Adipocyte (in vitro differentiated cells): ENCODE data around the gene SLC24A3.

Experiments used
- DNase-seq: peaks from one replicate; pipeline ENCODE4 v3.0.0-alpha.2; 2015; ENCODE audit warnings: low read depth
- H3K27me3 ChIP-seq: replicated peaks from 2 replicates; pipeline ENCODE4 v1.7.0; 2013; ENCODE audit warnings: mild to moderate bottlenecking, low read length, moderate library complexity; ENCODE audit not compliant: control insufficient read depth, insufficient read depth
- H3K36me3 ChIP-seq: 2 replicates; pipeline ENCODE4 v1.7.0; 2013; ENCODE audit warnings: low read length, mild to moderate bottlenecking, moderate library complexity; ENCODE audit not compliant: control insufficient read depth, insufficient read depth, severe bottlenecking
- H3K4me1 ChIP-seq: 2 replicates; pipeline ENCODE4 v1.7.0; 2013; ENCODE audit warnings: mild to moderate bottlenecking, low read length, moderate library complexity; ENCODE audit not compliant: control insufficient read depth, insufficient read depth
- H3K4me3 ChIP-seq: 2 replicates; pipeline ENCODE4 v1.7.0; 2013; ENCODE audit warnings: mild to moderate bottlenecking, low read length, moderate library complexity
- H3K9ac ChIP-seq: 2 replicates; pipeline ENCODE4 v1.7.0; 2013; ENCODE audit warnings: mild to moderate bottlenecking, low read length, moderate library complexity
- H3K9me3 ChIP-seq: 2 replicates; pipeline ENCODE4 v1.7.0; 2013; ENCODE audit warnings: mild to moderate bottlenecking, low read length, moderate library complexity; ENCODE audit not compliant: control insufficient read depth

SLC24A3 gene

GRCh38 chr20:19256906-19257595, 44.6 kb downstream of the SLC24A3 start:
- Histone ChIP-seq H3K36me3 (no peaks in the 10 kb centered on the region), H3K9ac (no peak overlapping the region), H3K27me3 (no peaks in the 10 kb centered on the region), H3K4me3 (no peak overlapping the region), H3K9me3 (no peaks in the 10 kb centered on the region), H3K4me1 (peaks cover 51% of the 10 kb centered on the region)
- no peak for DNase-seq

- no peak for DNase-seq
- Histone ChIP-seq H3K27me3 (no peaks in the 10 kb centered on the region), H3K4me1 (peaks cover 44% of the 10 kb centered on the region), H3K4me3 (no peak overlapping the region), H3K36me3 (no peaks in the 10 kb centered on the region), H3K9ac (no peak overlapping the region), H3K9me3 (no peaks in the 10 kb centered on the region)
Observed at GRCh38 chr20:19257865-19258264, 45.4 kb downstream of the SLC24A3 start.

GRCh38 chr20:19259141-19259591, 46.7 kb downstream of the SLC24A3 start:
- H3K4me3 ChIP-seq: no peak overlapping the region
- no peaks in the 10 kb centered on the region for H3K9me3 ChIP-seq
- no peak for DNase-seq
- H3K27me3 ChIP-seq: no peaks in the 10 kb centered on the region
- H3K9ac ChIP-seq: no peak overlapping the region
- no peaks in the 10 kb centered on the region for H3K36me3 ChIP-seq
- H3K4me1 ChIP-seq: peaks cover 34% of the 10 kb centered on the region

GRCh38 chr20:19260412-19261090, 48.1 kb downstream of the SLC24A3 start:
- Histone ChIP-seq H3K36me3 (no peaks in the 10 kb centered on the region), H3K4me1 (peaks cover 20% of the 10 kb centered on the region), H3K4me3 (no peak overlapping the region), H3K9me3 (no peaks in the 10 kb centered on the region), H3K9ac (no peak overlapping the region), H3K27me3 (no peaks in the 10 kb centered on the region)
- no peak for DNase-seq

GRCh38 chr20:19264191-19264590, 51.7 kb downstream of the SLC24A3 start:
- Histone ChIP-seq H3K9ac (no peak overlapping the region), H3K27me3 (no peaks in the 10 kb centered on the region), H3K4me3 (no peak overlapping the region), H3K36me3 (no peaks in the 10 kb centered on the region), H3K9me3 (no peaks in the 10 kb centered on the region), H3K4me1 (peaks cover 3% of the 10 kb centered on the region)
- DNase-seq: no peak

GRCh38 chr20:19265646-19266374, 53.4 kb downstream of the SLC24A3 start:
- no peak overlapping the region for H3K9ac ChIP-seq
- no peaks in the 10 kb centered on the region for H3K36me3 ChIP-seq
- DNase-seq: no peak

GRCh38 chr20:19268426-19268825, 56.0 kb downstream of the SLC24A3 start:
- Histone ChIP-seq H3K4me1 (peaks cover 11% of the 10 kb centered on the region), H3K9me3 (no peaks in the 10 kb centered on the region), H3K27me3 (peaks cover 2% of the 10 kb centered on the region), H3K36me3 (no peaks in the 10 kb centered on the region), H3K9ac (no peak overlapping the region), H3K4me3 (no peak overlapping the region)
- DNase-seq: no peak

More at GRCh38 chr20:19265646-19266374, 53.4 kb downstream of the SLC24A3 start:
- Histone ChIP-seq H3K27me3 (no peaks in the 10 kb centered on the region), H3K4me1 (peaks cover 13% of the 10 kb centered on the region), H3K9me3 (no peaks in the 10 kb centered on the region), H3K4me3 (no peak overlapping the region)

- H3K36me3 ChIP-seq: no peaks in the 10 kb centered on the region
- no peak overlapping the region for H3K9ac ChIP-seq
- H3K4me1 ChIP-seq: peaks cover 14% of the 10 kb centered on the region
- DNase-seq: peak; percentile 72
- no peak overlapping the region for H3K4me3 ChIP-seq
- H3K9me3 ChIP-seq: no peaks in the 10 kb centered on the region
- peaks cover 6% of the 10 kb centered on the region for H3K27me3 ChIP-seq
Observed at GRCh38 chr20:19269737-19270340, 57.4 kb downstream of the SLC24A3 start.

GRCh38 chr20:19271879-19272651, 59.6 kb downstream of the SLC24A3 start:
- no peak overlapping the region for H3K9ac ChIP-seq
- H3K4me3 ChIP-seq: no peak overlapping the region
- H3K36me3 ChIP-seq: no peaks in the 10 kb centered on the region
- H3K27me3 ChIP-seq: peaks cover 6% of the 10 kb centered on the region
- H3K4me1 ChIP-seq: peaks cover 32% of the 10 kb centered on the region
- no peak for DNase-seq
- no peaks in the 10 kb centered on the region for H3K9me3 ChIP-seq

- no peak for DNase-seq
- Histone ChIP-seq H3K9ac (no peak overlapping the region), H3K27me3 (peaks cover 6% of the 10 kb centered on the region), H3K4me3 (no peak overlapping the region), H3K9me3 (no peaks in the 10 kb centered on the region), H3K36me3 (no peaks in the 10 kb centered on the region), H3K4me1 (peaks cover 41% of the 10 kb centered on the region)
Observed at GRCh38 chr20:19272976-19273654, 60.7 kb downstream of the SLC24A3 start.
